OCI-LY1 (cell line): Measurements from ENCODE around the gene PCCB.
A peak's percentile ranks its signal among the peaks of the same experiment; 100 is the strongest.

Experiments used
- H2AFZ ChIP-seq: fragments of 200-600 bp; sonication (generic), shearing (Covaris generic); 2 replicates; pipeline ENCODE4 v1.6.0; 2014; ENCODE audit warnings: antibody characterized with exemption, mild to moderate bottlenecking, low read length
- H3F3A ChIP-seq: fragments of 200-600 bp; sonication (generic), shearing (Covaris generic); 2 replicates; pipeline ENCODE4 v1.6.0; 2014; ENCODE audit warnings: mild to moderate bottlenecking, antibody characterized with exemption, low read length, moderate library complexity; ENCODE audit not compliant: insufficient read depth
- H3K27ac ChIP-seq: fragments of 200-600 bp; sonication (generic); 2 replicates; pipeline ENCODE4 v1.5.1; 2014; ENCODE audit warnings: low read length, mixed run types, mild to moderate bottlenecking, low read depth; ENCODE audit not compliant: poor library complexity, severe bottlenecking
- H3K27me3 ChIP-seq: fragments of 200-600 bp; sonication (generic); 2 replicates; pipeline ENCODE4 v1.6.0; 2014; ENCODE audit warnings: antibody characterized with exemption, mild to moderate bottlenecking, low read length, moderate library complexity; ENCODE audit not compliant: insufficient read depth
- H3K36me3 ChIP-seq: fragments of 200-600 bp; sonication (generic); 2 replicates; pipeline ENCODE4 v1.6.1; 2014; ENCODE audit warnings: mild to moderate bottlenecking, antibody characterized with exemption, low read length, moderate library complexity, mixed read lengths; ENCODE audit not compliant: insufficient read depth
- H3K4me1 ChIP-seq: fragments of 200-600 bp; sonication (generic); 2 replicates; pipeline ENCODE4 v1.5.1; 2014; ENCODE audit warnings: mild to moderate bottlenecking, low read length, moderate library complexity; ENCODE audit not compliant: insufficient read depth, severe bottlenecking
- H3K4me2 ChIP-seq: fragments of 200-600 bp; sonication (generic), shearing (Covaris generic); 2 replicates; pipeline ENCODE4 v1.6.1; 2014; ENCODE audit warnings: low read length
- H3K4me3 ChIP-seq: fragments of 200-600 bp; sonication (generic); 2 replicates; pipeline ENCODE4 v1.5.1; 2014; ENCODE audit warnings: low read length, low read depth, mild to moderate bottlenecking, mixed read lengths; ENCODE audit not compliant: poor library complexity, severe bottlenecking
- H3K79me2 ChIP-seq: fragments of 200-600 bp; shearing (Covaris generic); 2 replicates; pipeline ENCODE4 v1.6.1; 2016; ENCODE audit warnings: mixed run types, low read length, mixed read lengths; ENCODE audit not compliant: insufficient read depth
- H3K9ac ChIP-seq: fragments of 200-600 bp; sonication (generic), shearing (Covaris generic); 2 replicates; pipeline ENCODE4 v1.6.1; 2014; ENCODE audit warnings: mild to moderate bottlenecking, low read length, mixed read lengths
- H3K9me2 ChIP-seq: fragments of 200-600 bp; sonication (generic), shearing (Covaris generic); 2 replicates; pipeline ENCODE4 v1.6.1; 2014; ENCODE audit warnings: low read depth, mild to moderate bottlenecking, low read length, mixed read lengths
- H3K9me3 ChIP-seq: fragments of 200-600 bp; shearing (Covaris generic); 2 replicates; pipeline ENCODE4 v1.6.1; 2014; ENCODE audit warnings: low read length, mixed read lengths
- H4K20me1 ChIP-seq: fragments of 200-600 bp; sonication (generic), shearing (Covaris generic); 2 replicates; pipeline ENCODE4 v1.6.0; 2016; ENCODE audit warnings: mild to moderate bottlenecking, low read length; ENCODE audit not compliant: insufficient read depth
- CTCF ChIP-seq: fragments of 200-600 bp; sonication (generic), shearing (Covaris generic); IDR thresholded peaks from 2 replicates; pipeline ENCODE4 v1.5.1; 2017; ENCODE audit warnings: mild to moderate bottlenecking, antibody characterized with exemption, low read length, moderate library complexity, mixed read lengths
- EZH2 ChIP-seq: fragments of 200-600 bp; sonication (generic), shearing (Covaris generic); IDR thresholded peaks from 2 replicates; pipeline ENCODE4 v1.8.0; 2017; ENCODE audit warnings: borderline replicate concordance, mixed run types, mild to moderate bottlenecking, antibody characterized with exemption, low read length, moderate library complexity, mixed read lengths

PCCB gene

GRCh38 chr3:136249091-136249490 lies 1.0 kb upstream of the PCCB start:
- no peak overlapping the region for H3K4me2 ChIP-seq
- H3K9ac ChIP-seq, result no peak overlapping the region
- no peak overlapping the region for H3K4me3 ChIP-seq
- no peaks in the 10 kb centered on the region for H3K27me3 ChIP-seq
- H3F3A ChIP-seq, result 0 out of 2 replicates have a peak, but pooled peaks cover 3% of the 10 kb centered on the region
- H3K4me1 ChIP-seq, result peaks cover 26% of the 10 kb centered on the region
- no peaks in the 10 kb centered on the region for H4K20me1 ChIP-seq
- peak overlapping the region; percentile 85 for H3K27ac ChIP-seq
- no peaks in the 10 kb centered on the region for H3K9me2 ChIP-seq
- H2AFZ ChIP-seq, result no peak overlapping the region
- no peaks in the 10 kb centered on the region for H3K9me3 ChIP-seq
- TF ChIP-seq CTCF (no peak), EZH2 (no peak)
- H3K36me3 ChIP-seq, result no peaks in the 10 kb centered on the region
- H3K79me2 ChIP-seq, result peaks cover 24% of the 10 kb centered on the region

- Histone ChIP-seq H4K20me1 (no peaks in the 10 kb centered on the region), H3K36me3 (no peaks in the 10 kb centered on the region), H3K27me3 (no peaks in the 10 kb centered on the region), H3F3A (0 out of 2 replicates have a peak, but pooled peaks cover 3% of the 10 kb centered on the region), H2AFZ (peak overlapping the region; percentile 97), H3K79me2 (peaks cover 25% of the 10 kb centered on the region), H3K4me2 (peak overlapping the region; percentile 75), H3K9me2 (no peaks in the 10 kb centered on the region), H3K4me1 (peaks cover 26% of the 10 kb centered on the region), H3K4me3 (peak overlapping the region; percentile 60), H3K27ac (peak overlapping the region; percentile 85), H3K9me3 (no peaks in the 10 kb centered on the region), H3K9ac (peak overlapping the region; percentile 56)
- no peak for TF ChIP-seq CTCF
- TF ChIP-seq EZH2, result no peak
Observed at GRCh38 chr3:136249593-136249992, 547 bp upstream of the PCCB start.

DNA sequence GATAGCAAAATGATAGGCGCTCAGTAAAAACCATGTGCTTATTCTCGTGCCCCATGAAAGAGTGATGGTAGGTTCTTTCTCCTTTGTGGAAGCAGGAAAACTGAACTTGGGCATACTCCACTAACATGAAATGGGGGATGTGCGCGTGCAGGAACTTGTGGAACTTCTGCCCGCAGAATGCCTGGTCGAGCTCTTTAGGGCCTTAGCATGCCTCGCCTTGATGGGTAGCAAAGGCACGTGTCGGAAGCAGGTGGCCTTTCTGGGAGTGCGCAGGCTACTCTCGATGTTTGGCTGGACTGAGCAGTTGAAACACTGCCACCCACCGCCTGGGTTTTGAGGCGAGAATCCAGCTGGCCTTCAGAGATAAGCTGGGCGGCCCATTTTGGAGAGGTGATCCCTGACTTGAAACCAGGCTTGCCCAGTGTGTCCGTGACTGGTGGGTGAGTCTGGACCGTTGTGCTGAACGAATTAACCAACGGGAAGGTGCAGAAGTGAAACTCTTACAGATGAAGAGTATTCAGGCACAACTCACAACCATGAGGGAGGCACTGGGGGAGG lies 842 bp downstream of the PCCB start:
- H3K4me2 ChIP-seq, result peak overlapping the region; percentile 75
- H3F3A ChIP-seq, result 0 out of 2 replicates have a peak, but pooled peaks cover 3% of the 10 kb centered on the region
- H3K27me3 ChIP-seq, result no peaks in the 10 kb centered on the region
- H3K79me2 ChIP-seq, result peaks cover 25% of the 10 kb centered on the region
- TF ChIP-seq EZH2 (no peak), CTCF (peak; percentile 56)
- no peaks in the 10 kb centered on the region for H4K20me1 ChIP-seq
- peak overlapping the region; percentile 56 for H3K9ac ChIP-seq
- H3K4me3 ChIP-seq, result peak overlapping the region; percentile 60
- peak overlapping the region; percentile 85 for H3K27ac ChIP-seq
- H3K9me2 ChIP-seq, result no peaks in the 10 kb centered on the region
- no peaks in the 10 kb centered on the region for H3K9me3 ChIP-seq
- H3K4me1 ChIP-seq, result peaks cover 26% of the 10 kb centered on the region
- H2AFZ ChIP-seq, result no peak overlapping the region
- H3K36me3 ChIP-seq, result peaks cover 10% of the 10 kb centered on the region; the same call in 1 of the 2 replicates
